Endothelial cell (in vitro differentiated cells): ENCODE data around the gene JAZF1. TPM values are rescaled to one million over a fixed set of nuclear protein-coding genes. Genes with fewer than 3 reads are reported as not detected.
A peak's percentile ranks its signal among the peaks of the same experiment; 100 is the strongest.
"Not testable (repeated sequence)": the region's sequence is repeated elsewhere in the genome, so short reads cannot be mapped to it uniquely, and the experiment has no call there.

Experiments used
- DNase-seq: peaks from one replicate; pipeline ENCODE4 v3.0.0; 2021; ENCODE audit warnings: low spot score
- H3K27ac Mint-ChIP-seq: one replicate; pipeline ENCODE4 v1.8.0; 2021; ENCODE audit warnings: mixed read lengths, inconsistent platforms; ENCODE audit not compliant: unreplicated experiment
- H3K27me3 Mint-ChIP-seq: one replicate; pipeline ENCODE4 v1.8.0; 2021; ENCODE audit warnings: mild to moderate bottlenecking, moderate library complexity, mixed read lengths, inconsistent platforms; ENCODE audit not compliant: unreplicated experiment
- H3K36me3 Mint-ChIP-seq: one replicate; pipeline ENCODE4 v1.8.0; 2021; ENCODE audit warnings: mild to moderate bottlenecking, low read depth, mixed read lengths, inconsistent platforms; ENCODE audit not compliant: unreplicated experiment
- H3K4me1 Mint-ChIP-seq: one replicate; pipeline ENCODE4 v1.8.0; 2021; ENCODE audit warnings: mild to moderate bottlenecking, mixed read lengths, inconsistent platforms; ENCODE audit not compliant: unreplicated experiment
- H3K4me3 Mint-ChIP-seq: one replicate; pipeline ENCODE4 v1.8.0; 2021; ENCODE audit warnings: mild to moderate bottlenecking, mixed read lengths, inconsistent platforms; ENCODE audit not compliant: unreplicated experiment
- H3K9me3 Mint-ChIP-seq: one replicate; pipeline ENCODE4 v1.8.0; 2021; ENCODE audit warnings: mixed read lengths, inconsistent platforms; ENCODE audit not compliant: unreplicated experiment
- CTCF ChIP-seq: fragments of 200-600 bp; sonication (generic); IDR thresholded peaks from one replicate; pipeline ENCODE4 v1.5.0; 2021; ENCODE audit warnings: antibody characterized with exemption; ENCODE audit not compliant: unreplicated experiment
- total RNA-seq: library from RNA; stranded (reverse); fragmentation: NEBNext Ultra II Directional; extraction: Animal tissue kit (Norgen Biotek cat#: 25700); gene quantifications from one replicate; pipeline ENCODE4 v1.2.1, GENCODE V29; 2021; ENCODE audit not compliant: unreplicated experiment

Gene JAZF1
- total RNA-seq, 1 donor from 2014 or later = 8.5 TPM

GRCh38 chr7:27889800-27890199 is 290.8 kb downstream of the JAZF1 start:
- Mint-ChIP-seq H3K9me3 (no peaks in the 10 kb centered on the region), H3K27me3 (no peaks in the 10 kb centered on the region), H3K36me3 (no peaks in the 10 kb centered on the region), H3K4me1 (peaks cover 5% of the 10 kb centered on the region), H3K4me3 (no peak overlapping the region), H3K27ac (no peak overlapping the region)
- TF ChIP-seq CTCF = no peak
- DNase-seq = no peak

- TF ChIP-seq CTCF = no peak
- Mint-ChIP-seq H3K4me3 (no peak overlapping the region), H3K9me3 (no peaks in the 10 kb centered on the region), H3K4me1 (peaks cover 16% of the 10 kb centered on the region), H3K36me3 (no peaks in the 10 kb centered on the region), H3K27ac (no peak overlapping the region), H3K27me3 (no peaks in the 10 kb centered on the region)
- no peak for DNase-seq
These were observed 291.9 kb downstream of the JAZF1 start for GRCh38 chr7:27888736-27889135.

DNA sequence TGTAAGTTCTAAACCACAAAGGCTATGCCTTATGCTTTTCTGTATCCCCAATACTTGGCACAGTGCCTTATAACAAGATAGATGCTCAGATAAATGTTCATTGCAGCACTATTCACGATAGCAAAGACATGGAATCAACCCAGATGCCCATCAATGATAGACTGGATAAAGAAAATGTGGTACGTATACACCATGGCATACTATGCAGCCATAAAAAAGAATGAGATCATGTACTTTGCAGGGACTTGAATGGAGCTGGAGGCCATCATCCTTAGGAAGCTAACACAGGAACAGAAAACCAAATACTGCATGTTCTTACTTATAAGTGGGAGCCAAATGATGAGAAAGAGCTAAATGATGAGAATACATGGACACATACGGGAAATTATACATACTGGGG is 293.9 kb downstream of the JAZF1 start:
- H3K4me3 Mint-ChIP-seq, H3K9me3 Mint-ChIP-seq, H3K27ac Mint-ChIP-seq, DNase-seq, H3K27me3 Mint-ChIP-seq, H3K36me3 Mint-ChIP-seq: not testable (repeated sequence)
- H3K4me1 Mint-ChIP-seq = peaks cover 28% of the 10 kb centered on the region

DNA sequence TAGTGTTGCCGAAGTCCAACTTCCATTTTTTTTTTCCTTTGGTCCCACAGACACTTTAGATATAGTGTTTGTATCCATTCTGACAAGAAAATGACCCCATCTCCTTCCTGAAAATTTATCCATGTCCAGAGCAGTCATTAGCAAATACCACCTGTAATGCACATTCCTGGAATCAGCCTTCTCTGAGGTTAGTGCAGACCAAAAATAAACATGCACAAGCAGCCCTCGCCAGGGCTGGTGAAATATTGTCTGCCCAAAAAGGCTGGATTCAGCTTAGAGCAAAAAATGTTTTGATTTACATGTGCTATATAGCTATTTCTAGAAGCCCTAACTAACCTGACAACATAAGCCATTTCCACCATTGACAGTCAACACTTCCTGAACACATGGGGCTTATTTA is 294.9 kb downstream of the JAZF1 start:
- peaks cover 28% of the 10 kb centered on the region for H3K4me1 Mint-ChIP-seq
- H3K27me3 Mint-ChIP-seq = no peaks in the 10 kb centered on the region
- no peaks in the 10 kb centered on the region for H3K9me3 Mint-ChIP-seq
- H3K27ac Mint-ChIP-seq = no peak overlapping the region
- no peak for TF ChIP-seq CTCF
- no peaks in the 10 kb centered on the region for H3K36me3 Mint-ChIP-seq
- no peak overlapping the region for H3K4me3 Mint-ChIP-seq
- no peak for DNase-seq

DNA sequence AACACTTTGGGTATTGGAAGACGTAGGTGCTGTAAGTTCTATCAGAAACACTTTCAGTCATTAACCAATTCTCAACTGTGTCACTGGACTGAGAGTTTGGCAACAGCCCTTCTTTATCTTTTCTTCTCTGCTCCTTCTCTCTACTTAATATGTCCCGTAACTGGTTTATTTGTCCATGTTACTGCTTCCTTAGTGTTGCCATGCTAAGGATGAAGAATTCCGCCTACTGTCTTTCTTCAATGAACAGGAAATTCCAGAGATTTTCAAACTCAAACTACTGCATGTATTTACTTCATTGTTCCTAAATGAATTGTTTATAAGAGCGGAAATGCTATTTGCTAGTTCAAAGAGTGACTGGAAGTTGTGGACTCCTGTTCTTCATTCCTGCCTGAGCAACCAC is 296.9 kb downstream of the JAZF1 start:
- peak overlapping the region; percentile 78 for H3K27ac Mint-ChIP-seq
- H3K27me3 Mint-ChIP-seq = no peaks in the 10 kb centered on the region
- H3K4me1 Mint-ChIP-seq = peaks cover 28% of the 10 kb centered on the region
- H3K36me3 Mint-ChIP-seq = no peaks in the 10 kb centered on the region
- no peak for TF ChIP-seq CTCF
- H3K4me3 Mint-ChIP-seq = no peak overlapping the region
- DNase-seq = no peak
- H3K9me3 Mint-ChIP-seq = no peaks in the 10 kb centered on the region

GRCh38 chr7:27876756-27877155 is 303.8 kb downstream of the JAZF1 start:
- DNase-seq = no peak
- Mint-ChIP-seq H3K9me3 (no peaks in the 10 kb centered on the region), H3K27me3 (peaks cover 2% of the 10 kb centered on the region), H3K27ac (no peak overlapping the region), H3K36me3 (no peaks in the 10 kb centered on the region), H3K4me1 (peaks cover 20% of the 10 kb centered on the region), H3K4me3 (no peak overlapping the region)
- TF ChIP-seq CTCF = no peak
